Tibial nerve (tissue), 4 donors: ENCODE results near the gene ANKMY1. TPM values are rescaled to one million over a fixed set of nuclear protein-coding genes. Genes with fewer than 3 reads are reported as not detected.

Experiments
- DNase-seq, 2 donors: peaks; one replicate each; pipeline ENCODE4 v3.0.0-alpha.2; 2019; ENCODE audit warnings: low spot score in 2 of 2
- H3K27ac ChIP-seq, 4 donors: fragments of 200-600 bp; sonication (generic) in 3 of 4; one replicate each; pipeline ENCODE4 v1.5.1; 2017 to 2019; ENCODE audit warnings: mild to moderate bottlenecking in 1 of 4
- H3K27me3 ChIP-seq, 2 donors: fragments of 200-600 bp; sonication (generic) in 1 of 2; one replicate each; pipeline versions ENCODE4 v1.5.1 to v1.6.0; 2017 to 2019
- H3K36me3 ChIP-seq, 3 donors: fragments of 200-600 bp; sonication (generic); one replicate each; pipeline ENCODE4 v1.5.1; 2018 to 2019
- H3K4me1 ChIP-seq, 4 donors: fragments of 200-600 bp; sonication (generic) in 3 of 4; one replicate each; pipeline ENCODE4 v1.5.1; 2017 to 2019
- H3K4me3 ChIP-seq, 4 donors: fragments of 200-600 bp; sonication (generic) in 3 of 4; one replicate each; pipeline ENCODE4 v1.5.1; 2017 to 2019; ENCODE audit warnings: mild to moderate bottlenecking in 1 of 4, moderate library complexity in 1 of 4
- H3K9me3 ChIP-seq, 4 donors: fragments of 200-600 bp; sonication (generic) in 3 of 4; one replicate each; pipeline ENCODE4 v1.5.1; 2017 to 2019
- EP300 ChIP-seq, 2 donors: sonication (generic); formaldehyde crosslinking; IDR thresholded peaks; one replicate each; pipeline ENCODE4 v1.6.1; 2017; ENCODE audit warnings: antibody characterized with exemption in 2 of 2, mild to moderate bottlenecking in 1 of 2
- POLR2A ChIP-seq, 2 donors: fragments of 450-650 bp; IDR thresholded peaks; one replicate each; pipeline ENCODE4 v1.6.1; 2017; ENCODE audit warnings: antibody characterized with exemption in 2 of 2, mild to moderate bottlenecking in 2 of 2, moderate library complexity in 2 of 2
- WGBS, 2 donors: methylation state at CpG; one replicate each; pipeline ENCODE4 v1.1.5; 2018; 5-methylcytosine and 5-hydroxymethylcytosine counted together
- total RNA-seq, 4 donors: library from RNA; depleted of rRNA; stranded (reverse); fragments of >200 nt; gene quantifications; one replicate each; pipeline ENCODE4 v1.1.0, GENCODE V29; 2016
- TF ChIP-seq, protein P1 (sequence below), 5 experiments: fragments of 200-600 bp in 3 of 5; fragments of 450-650 bp in 2 of 5; sonication (generic) in 3 of 5; IDR thresholded peaks; one replicate each; pipeline ENCODE4 v1.5.1; 2016 to 2019; ENCODE audit warnings: antibody characterized with exemption in 5 of 5, mild to moderate bottlenecking in 3 of 5, moderate library complexity in 2 of 5

ANKMY1 gene
- total RNA-seq, 4 donors from 2014 or later = 14.2 to 24.0 (median 21.4) TPM

DNA sequence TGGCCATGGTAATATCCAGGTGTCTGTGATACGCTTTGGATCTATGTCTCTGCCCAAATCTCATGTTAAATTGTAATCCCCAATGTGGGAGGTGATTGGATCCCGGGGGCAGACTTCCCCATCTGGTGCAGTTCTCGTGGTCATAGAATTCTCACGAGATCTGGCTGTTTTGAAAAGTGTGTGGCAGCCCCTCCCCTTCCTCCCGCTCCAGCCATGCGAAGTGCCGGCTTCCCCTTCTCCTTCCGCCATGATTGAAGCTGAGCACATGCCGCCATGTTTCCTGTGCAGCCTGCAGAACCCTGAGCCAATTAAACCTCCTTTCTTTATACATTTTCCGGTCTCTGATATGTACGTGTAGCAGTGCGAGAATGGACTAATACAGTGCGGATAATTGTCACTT lies 79.9 kb downstream of the ANKMY1 start:
- Histone ChIP-seq H3K4me3 (no peak overlapping the region), H3K4me1 (no peaks in the 10 kb centered on the region), H3K36me3 (peaks cover 0 to 56% (median 0%) of the 10 kb centered on the region in 3 donors), H3K27me3 (no peaks in the 10 kb centered on the region), H3K27ac (no peak overlapping the region), H3K9me3 (peaks cover 0 to 38% (median 4%) of the 10 kb centered on the region in 4 donors)
- DNase-seq = no peak
- TF ChIP-seq POLR2A (IDR thresholded peaks at IDR 0.05) (no peak), EP300 (IDR thresholded peaks at IDR 0.05) (no peak)
- TF ChIP-seq, protein P1, sequence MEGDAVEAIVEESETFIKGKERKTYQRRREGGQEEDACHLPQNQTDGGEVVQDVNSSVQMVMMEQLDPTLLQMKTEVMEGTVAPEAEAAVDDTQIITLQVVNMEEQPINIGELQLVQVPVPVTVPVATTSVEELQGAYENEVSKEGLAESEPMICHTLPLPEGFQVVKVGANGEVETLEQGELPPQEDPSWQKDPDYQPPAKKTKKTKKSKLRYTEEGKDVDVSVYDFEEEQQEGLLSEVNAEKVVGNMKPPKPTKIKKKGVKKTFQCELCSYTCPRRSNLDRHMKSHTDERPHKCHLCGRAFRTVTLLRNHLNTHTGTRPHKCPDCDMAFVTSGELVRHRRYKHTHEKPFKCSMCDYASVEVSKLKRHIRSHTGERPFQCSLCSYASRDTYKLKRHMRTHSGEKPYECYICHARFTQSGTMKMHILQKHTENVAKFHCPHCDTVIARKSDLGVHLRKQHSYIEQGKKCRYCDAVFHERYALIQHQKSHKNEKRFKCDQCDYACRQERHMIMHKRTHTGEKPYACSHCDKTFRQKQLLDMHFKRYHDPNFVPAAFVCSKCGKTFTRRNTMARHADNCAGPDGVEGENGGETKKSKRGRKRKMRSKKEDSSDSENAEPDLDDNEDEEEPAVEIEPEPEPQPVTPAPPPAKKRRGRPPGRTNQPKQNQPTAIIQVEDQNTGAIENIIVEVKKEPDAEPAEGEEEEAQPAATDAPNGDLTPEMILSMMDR (IDR thresholded peaks at IDR 0.05) = no peak
- WGBS, 2 donors = 86 to 93% methylated on average over 13 of the region's 13 CpGs

DNA sequence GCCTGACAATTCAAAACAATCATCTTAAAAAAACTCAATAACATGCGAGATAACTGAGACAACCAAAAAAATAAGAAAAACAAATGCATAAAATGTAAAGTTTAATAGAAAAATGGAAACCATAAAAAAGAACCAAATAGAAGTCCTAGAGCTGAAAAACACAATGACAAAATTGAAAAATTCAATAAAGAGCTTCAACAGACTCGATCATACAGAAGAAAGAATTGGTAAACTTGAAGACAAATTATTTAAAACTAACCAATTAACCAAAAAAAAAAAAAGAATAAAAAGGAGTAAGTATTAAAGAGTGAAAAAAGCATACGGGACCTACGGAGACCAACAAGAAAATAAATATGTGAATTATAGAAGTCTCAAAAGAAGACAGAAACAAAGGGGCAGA lies 84.6 kb downstream of the ANKMY1 start:
- no peaks in the 10 kb centered on the region for H3K27me3 ChIP-seq
- peaks cover 0 to 44% (median 4%) of the 10 kb centered on the region in 4 donors for H3K9me3 ChIP-seq
- WGBS, 2 donors = 94 to 96% methylated on average over 4 of the region's 4 CpGs
- H3K27ac ChIP-seq = no peak overlapping the region
- no peak overlapping the region for H3K4me3 ChIP-seq
- no peak for TF ChIP-seq POLR2A (IDR thresholded peaks at IDR 0.05)
- TF ChIP-seq, protein P1 (IDR thresholded peaks at IDR 0.05) = no peak
- TF ChIP-seq EP300 (IDR thresholded peaks at IDR 0.05) = no peak
- no peak for DNase-seq
- no peaks in the 10 kb centered on the region for H3K4me1 ChIP-seq
- peaks cover 0 to 26% (median 0%) of the 10 kb centered on the region in 3 donors for H3K36me3 ChIP-seq

DNA sequence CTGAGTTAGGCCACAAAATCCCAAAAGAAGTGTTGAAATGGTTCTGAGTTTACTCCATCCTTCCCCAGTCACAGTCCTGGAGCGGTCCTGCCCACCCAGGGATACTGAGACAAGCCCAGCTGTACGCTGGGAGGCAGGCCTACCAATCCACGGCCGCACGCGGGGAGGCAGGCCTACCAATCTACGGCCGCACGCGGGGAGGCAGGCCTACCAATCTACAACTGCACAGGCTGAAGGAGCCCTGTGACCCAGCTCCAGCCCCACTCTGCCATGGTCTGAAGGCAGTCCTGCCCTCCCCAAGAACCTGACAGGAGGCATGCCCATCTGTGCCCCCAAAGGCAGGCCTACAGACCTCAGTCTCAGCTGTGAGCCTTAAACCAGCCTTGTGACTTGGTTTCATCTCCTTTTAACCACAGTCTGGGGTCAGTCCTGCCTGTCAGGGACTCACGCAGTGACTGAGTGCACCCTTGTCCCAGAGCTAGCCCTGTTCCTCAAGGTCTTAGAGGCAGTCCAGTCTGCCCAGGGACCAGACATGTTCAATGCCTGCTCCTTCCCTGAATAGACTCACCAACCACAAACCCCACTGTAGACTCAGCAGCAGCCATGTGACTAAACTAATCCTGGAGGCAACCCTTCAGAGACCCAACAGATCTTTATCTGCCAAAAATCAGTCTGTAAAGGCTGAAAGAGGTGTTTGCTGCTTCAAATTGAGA lies 85.6 kb downstream of the ANKMY1 start:
- peaks cover 0 to 42% (median 4%) of the 10 kb centered on the region in 4 donors for H3K9me3 ChIP-seq
- peak in 1 of 2 donors; percentile 5 for DNase-seq
- 93 to 95% methylated on average over 8 to 11 of the region's 11 CpGs for WGBS, 2 donors
- no peak overlapping the region for H3K27ac ChIP-seq
- H3K4me3 ChIP-seq = no peak overlapping the region
- peaks cover 0 to 27% (median 0%) of the 10 kb centered on the region in 3 donors for H3K36me3 ChIP-seq
- TF ChIP-seq POLR2A (IDR thresholded peaks at IDR 0.05) (no peak), EP300 (IDR thresholded peaks at IDR 0.05) (no peak)
- TF ChIP-seq, protein P1 (IDR thresholded peaks at IDR 0.05) = no peak
- no peaks in the 10 kb centered on the region for H3K27me3 ChIP-seq
- no peaks in the 10 kb centered on the region for H3K4me1 ChIP-seq

DNA sequence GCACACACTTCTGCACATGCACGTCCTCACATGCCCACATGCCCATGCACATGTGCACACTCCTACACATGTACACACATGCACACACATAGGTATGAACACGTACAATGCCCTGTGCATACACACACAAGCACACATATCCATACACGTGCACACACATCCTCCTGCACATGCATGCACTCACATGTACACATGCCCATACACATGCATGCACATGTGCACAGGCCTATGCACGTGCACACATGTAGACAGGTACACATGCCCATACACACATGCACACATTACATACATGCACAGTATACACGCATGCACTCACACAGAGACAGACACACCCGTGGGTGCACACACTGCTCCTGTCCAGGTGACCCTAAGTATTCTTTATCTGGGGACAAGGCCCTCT lies 88.0 kb downstream of the ANKMY1 start:
- no peak overlapping the region for H3K27ac ChIP-seq
- DNase-seq = no peak
- H3K4me1 ChIP-seq = no peaks in the 10 kb centered on the region
- peaks cover 0 to 38% (median 0%) of the 10 kb centered on the region in 3 donors for H3K36me3 ChIP-seq
- H3K27me3 ChIP-seq = no peaks in the 10 kb centered on the region
- TF ChIP-seq POLR2A (IDR thresholded peaks at IDR 0.05) = no peak
- TF ChIP-seq, protein P1 (IDR thresholded peaks at IDR 0.05) = no peak
- no peak for TF ChIP-seq EP300 (IDR thresholded peaks at IDR 0.05)
- peaks cover 0 to 22% (median 3%) of the 10 kb centered on the region in 4 donors for H3K9me3 ChIP-seq
- H3K4me3 ChIP-seq = no peak overlapping the region
- WGBS, 2 donors = 87 to 91% methylated on average over 6 of the region's 6 CpGs

DNA sequence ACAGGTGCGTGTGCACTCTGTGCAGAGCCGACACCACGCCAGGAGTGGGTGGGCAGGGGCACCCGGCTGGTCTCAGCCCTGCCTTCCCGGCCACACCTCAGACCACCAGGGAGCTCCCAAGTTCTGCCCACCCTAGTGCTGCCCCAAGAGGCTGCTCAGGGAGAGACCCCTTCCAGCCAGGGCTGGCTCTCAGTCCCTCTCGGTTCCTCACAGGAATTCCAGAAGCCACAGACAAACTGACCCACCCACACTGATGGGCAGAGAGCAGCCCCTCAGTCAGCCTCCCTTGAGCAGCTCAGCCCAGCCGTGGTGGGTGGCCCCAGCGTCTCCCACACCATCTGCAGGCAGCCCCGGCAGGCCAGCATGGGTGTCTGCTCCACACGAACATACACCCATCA lies 88.5 kb downstream of the ANKMY1 start:
- Histone ChIP-seq H3K4me1 (no peaks in the 10 kb centered on the region), H3K36me3 (peaks cover 0 to 42% (median 0%) of the 10 kb centered on the region in 3 donors), H3K9me3 (peaks cover 0 to 17% (median under 1%) of the 10 kb centered on the region in 4 donors), H3K27me3 (no peaks in the 10 kb centered on the region), H3K4me3 (no peak overlapping the region), H3K27ac (no peak overlapping the region)
- WGBS, 2 donors = 31 to 34% methylated on average over 8 to 10 of the region's 10 CpGs
- DNase-seq = peak in 1 of 2 donors; percentile 7
- TF ChIP-seq, protein P1 (IDR thresholded peaks at IDR 0.05) = no peak
- TF ChIP-seq EP300 (IDR thresholded peaks at IDR 0.05) (no peak), POLR2A (IDR thresholded peaks at IDR 0.05) (no peak)
